ENCODE results near the gene GAPDH. TPM values are rescaled to one million over a fixed set of nuclear protein-coding genes. Genes with fewer than 3 reads are reported as not detected.

GAPDH gene
- polyA plus RNA-seq, 3 donors = 1,949 to 2,148 (median 2,005) TPM

DNA sequence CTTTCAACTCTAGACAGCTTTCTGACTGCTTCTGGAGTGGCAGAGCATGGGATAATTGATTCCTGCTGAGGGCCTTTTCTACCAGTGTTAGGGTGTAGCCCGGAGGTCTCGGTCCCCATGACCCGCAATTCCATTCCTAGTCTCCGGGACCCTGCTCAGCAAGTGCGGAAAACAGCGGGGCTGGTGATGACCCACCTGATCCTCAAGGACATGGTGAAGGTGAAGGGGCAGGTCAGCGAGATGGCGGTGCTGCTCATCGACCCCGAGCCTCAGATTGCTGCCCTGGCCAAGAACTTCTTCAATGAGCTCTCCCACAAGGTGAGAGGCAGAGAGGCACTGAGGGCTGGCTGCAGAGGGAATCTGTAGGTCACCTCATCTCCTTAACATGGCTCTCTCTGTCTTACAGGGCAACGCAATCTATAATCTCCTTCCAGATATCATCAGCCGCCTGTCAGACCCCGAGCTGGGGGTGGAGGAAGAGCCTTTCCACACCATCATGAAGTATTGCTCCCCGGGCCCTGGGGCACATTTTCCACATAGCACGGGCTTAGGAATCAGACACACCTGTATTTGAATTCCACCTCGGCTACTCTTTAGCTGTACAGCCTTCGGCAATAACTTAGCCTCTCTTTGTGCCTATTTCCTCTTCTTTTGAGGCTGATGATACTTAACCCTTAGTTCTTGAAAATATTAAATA, 5.6 kb upstream of the GAPDH start:
- no peak for DNase-seq (ENCODE audit: low read depth in 3 of 3, low spot score in 2 of 3)

DNA sequence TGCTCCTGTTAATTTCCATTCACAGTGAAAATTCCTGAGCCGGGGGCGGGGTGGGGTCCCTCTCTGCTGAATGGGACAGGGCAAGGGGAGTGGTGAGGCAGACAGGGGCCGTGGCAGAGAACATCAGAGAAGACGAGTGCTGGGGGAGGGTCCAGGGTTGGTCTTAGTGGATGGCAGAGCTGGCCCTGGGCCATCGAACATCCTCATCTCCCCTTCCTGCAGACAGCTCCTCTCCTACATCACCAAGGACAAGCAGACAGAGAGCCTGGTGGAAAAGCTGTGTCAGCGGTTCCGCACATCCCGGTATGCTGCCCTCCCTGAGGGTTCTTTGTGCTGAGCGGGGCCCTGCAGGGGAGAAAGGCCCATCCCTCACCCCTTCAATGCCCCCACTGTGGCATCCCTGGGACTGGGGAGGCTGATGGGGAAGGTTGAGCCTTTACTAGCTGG, 5.0 kb upstream of the GAPDH start:
- DNase-seq (ENCODE audit: low read depth in 3 of 3, low spot score in 2 of 3) = no peak

DNA sequence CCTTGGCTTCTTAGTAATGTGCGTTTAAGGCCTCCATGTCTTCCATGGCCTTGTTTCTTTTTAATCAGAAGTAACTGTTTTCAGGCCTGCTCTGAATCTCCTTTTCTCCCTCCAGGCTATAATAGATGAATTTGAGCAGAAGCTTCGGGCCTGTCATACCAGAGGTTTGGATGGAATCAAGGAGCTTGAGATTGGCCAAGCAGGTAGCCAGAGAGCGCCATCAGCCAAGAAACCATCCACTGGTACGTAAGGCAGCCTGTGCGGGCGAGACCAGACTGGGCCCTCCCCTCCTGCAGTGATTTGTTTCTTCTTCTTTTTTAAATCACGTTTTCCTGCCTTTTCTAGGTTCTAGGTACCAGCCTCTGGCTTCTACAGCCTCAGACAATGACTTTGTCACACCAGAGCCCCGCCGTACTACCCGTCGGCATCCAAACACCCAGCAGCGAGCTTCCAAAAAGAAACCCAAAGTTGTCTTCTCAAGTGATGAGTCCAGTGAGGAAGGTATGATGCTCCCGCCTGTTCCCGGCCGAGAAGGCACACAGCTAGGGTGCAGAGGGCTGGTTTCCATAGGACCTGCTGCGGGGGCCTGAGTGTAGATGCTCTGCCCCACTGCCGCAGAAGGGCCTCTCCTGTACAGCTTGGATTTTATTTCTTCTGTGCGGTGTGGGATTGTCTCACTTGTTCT, 3.6 kb upstream of the GAPDH start:
- DNase-seq (ENCODE audit: low read depth in 3 of 3, low spot score in 2 of 3) = no peak

DNA sequence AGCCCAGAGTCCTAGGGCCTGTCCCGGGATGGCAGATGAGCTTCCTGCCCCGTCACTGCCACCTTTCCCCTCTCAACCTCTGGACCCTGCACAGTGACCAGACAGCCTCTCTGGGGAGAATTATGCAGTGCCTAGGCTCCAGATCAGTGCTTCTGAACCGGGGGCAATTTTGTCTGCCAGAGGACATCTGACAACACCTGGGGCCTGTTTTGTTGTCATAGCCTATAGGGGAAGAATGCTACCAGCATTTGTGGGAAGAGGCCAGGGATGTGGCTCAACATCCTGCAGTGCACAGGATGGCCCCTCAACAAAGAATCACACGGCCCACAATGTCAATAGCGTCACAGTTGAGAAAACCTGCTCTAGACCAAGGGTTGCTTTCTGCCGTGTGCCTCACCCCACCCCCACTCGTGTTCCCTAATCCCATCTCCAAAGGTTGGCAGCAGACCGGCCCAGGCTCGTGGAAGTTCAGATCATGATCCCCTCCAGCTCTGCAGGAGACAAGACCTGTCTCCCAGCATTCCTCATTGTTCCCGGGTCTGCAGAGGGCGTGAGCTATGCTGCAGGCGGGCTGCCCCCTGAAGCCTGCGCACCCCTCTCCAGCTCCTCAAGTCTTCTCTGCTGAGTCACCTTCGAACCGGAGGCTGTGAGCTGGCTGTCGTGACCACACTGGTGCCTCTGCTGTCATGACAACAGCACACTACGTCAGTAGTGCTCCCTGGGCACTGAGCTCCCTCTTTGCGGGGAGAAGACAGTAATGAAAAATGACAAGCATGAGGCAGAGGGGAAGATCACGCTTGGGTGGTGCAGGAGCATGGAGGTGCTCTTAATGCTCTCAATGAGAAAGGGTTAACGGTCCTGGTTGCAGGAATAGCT, 2.0 kb upstream of the GAPDH start:
- peak in 1 of 3 donors; percentile 26 for DNase-seq (ENCODE audit: low read depth in 3 of 3, low spot score in 2 of 3)

DNA sequence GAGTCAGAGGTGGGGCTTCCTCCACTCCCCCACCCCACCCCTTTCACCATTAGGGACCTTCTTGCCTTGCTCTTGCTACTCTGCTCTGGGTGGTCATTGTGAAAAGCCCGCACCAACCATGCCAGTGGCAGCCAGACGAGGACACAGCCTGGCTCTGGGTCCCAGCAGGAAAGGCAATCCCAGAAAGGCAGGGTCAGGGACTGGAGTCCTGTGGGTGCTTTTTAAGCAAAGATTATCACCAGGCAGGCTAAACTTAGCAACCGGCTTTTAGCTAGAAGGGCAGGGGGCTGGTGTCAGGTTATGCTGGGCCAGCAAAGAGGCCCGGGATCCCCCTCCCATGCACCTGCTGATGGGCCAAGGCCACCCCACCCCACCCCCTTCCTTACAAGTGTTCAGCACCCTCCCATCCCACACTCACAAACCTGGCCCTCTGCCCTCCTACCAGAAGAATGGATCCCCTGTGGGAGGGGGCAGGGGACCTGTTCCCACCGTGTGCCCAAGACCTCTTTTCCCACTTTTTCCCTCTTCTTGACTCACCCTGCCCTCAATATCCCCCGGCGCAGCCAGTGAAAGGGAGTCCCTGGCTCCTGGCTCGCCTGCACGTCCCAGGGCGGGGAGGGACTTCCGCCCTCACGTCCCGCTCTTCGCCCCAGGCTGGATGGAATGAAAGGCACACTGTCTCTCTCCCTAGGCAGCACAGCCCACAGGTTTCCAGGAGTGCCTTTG, 1.2 kb upstream of the GAPDH start:
- DNase-seq (ENCODE audit: low read depth in 3 of 3, low spot score in 2 of 3) = peak in 1 of 3 donors; percentile 56

DNA sequence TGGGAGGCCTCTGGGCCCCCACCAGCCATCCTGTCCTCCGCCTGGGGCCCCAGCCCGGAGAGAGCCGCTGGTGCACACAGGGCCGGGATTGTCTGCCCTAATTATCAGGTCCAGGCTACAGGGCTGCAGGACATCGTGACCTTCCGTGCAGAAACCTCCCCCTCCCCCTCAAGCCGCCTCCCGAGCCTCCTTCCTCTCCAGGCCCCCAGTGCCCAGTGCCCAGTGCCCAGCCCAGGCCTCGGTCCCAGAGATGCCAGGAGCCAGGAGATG, 729 bp upstream of the GAPDH start:
- DNase-seq (ENCODE audit: low read depth in 3 of 3, low spot score in 2 of 3) = no peak

DNA sequence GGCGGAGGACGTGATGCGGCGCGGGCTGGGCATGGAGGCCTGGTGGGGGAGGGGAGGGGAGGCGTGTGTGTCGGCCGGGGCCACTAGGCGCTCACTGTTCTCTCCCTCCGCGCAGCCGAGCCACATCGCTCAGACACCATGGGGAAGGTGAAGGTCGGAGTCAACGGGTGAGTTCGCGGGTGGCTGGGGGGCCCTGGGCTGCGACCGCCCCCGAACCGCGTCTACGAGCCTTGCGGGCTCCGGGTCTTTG, 303 bp downstream of the GAPDH start:
- peak in 1 of 3 donors; percentile 61 for DNase-seq (ENCODE audit: low read depth in 3 of 3, low spot score in 2 of 3)

DNA sequence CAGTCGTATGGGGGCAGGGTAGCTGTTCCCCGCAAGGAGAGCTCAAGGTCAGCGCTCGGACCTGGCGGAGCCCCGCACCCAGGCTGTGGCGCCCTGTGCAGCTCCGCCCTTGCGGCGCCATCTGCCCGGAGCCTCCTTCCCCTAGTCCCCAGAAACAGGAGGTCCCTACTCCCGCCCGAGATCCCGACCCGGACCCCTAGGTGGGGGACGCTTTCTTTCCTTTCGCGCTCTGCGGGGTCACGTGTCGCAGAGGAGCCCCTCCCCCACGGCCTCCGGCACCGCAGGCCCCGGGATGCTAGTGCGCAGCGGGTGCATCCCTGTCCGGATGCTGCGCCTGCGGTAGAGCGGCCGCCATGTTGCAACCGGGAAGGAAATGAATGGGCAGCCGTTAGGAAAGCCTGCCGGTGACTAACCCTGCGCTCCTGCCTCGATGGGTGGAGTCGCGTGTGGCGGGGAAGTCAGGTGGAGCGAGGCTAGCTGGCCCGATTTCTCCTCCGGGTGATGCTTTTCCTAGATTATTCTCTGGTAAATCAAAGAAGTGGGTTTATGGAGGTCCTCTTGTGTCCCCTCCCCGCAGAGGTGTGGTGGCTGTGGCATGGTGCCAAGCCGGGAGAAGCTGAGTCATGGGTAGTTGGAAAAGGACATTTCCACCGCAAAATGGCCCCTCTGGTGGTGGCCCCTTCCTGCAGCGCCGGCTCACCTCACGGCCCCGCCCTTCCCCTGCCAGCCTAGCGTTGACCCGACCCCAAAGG, 804 bp downstream of the GAPDH start:
- peak in 1 of 3 donors; percentile 16 for DNase-seq (ENCODE audit: low read depth in 3 of 3, low spot score in 2 of 3)

DNA sequence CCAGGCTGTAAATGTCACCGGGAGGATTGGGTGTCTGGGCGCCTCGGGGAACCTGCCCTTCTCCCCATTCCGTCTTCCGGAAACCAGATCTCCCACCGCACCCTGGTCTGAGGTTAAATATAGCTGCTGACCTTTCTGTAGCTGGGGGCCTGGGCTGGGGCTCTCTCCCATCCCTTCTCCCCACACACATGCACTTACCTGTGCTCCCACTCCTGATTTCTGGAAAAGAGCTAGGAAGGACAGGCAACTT, 1.3 kb downstream of the GAPDH start:
- no peak for DNase-seq (ENCODE audit: low read depth in 3 of 3, low spot score in 2 of 3)

DNA sequence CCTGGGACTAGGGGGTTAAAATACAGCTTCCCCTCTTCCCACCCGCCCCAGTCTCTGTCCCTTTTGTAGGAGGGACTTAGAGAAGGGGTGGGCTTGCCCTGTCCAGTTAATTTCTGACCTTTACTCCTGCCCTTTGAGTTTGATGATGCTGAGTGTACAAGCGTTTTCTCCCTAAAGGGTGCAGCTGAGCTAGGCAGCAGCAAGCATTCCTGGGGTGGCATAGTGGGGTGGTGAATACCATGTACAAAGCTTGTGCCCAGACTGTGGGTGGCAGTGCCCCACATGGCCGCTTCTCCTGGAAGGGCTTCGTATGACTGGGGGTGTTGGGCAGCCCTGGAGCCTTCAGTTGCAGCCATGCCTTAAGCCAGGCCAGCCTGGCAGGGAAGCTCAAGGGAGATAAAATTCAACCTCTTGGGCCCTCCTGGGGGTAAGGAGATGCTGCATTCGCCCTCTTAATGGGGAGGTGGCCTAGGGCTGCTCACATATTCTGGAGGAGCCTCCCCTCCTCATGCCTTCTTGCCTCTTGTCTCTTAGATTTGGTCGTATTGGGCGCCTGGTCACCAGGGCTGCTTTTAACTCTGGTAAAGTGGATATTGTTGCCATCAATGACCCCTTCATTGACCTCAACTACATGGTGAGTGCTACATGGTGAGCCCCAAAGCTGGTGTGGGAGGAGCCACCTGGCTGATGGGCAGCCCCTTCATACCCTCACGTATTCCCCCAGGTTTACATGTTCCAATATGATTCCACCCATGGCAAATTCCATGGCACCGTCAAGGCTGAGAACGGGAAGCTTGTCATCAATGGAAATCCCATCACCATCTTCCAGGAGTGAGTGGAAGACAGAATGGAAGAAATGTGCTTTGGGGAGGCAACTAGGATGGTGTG, 1.9 kb downstream of the GAPDH start:
- DNase-seq (ENCODE audit: low read depth in 3 of 3, low spot score in 2 of 3) = no peak

DNA sequence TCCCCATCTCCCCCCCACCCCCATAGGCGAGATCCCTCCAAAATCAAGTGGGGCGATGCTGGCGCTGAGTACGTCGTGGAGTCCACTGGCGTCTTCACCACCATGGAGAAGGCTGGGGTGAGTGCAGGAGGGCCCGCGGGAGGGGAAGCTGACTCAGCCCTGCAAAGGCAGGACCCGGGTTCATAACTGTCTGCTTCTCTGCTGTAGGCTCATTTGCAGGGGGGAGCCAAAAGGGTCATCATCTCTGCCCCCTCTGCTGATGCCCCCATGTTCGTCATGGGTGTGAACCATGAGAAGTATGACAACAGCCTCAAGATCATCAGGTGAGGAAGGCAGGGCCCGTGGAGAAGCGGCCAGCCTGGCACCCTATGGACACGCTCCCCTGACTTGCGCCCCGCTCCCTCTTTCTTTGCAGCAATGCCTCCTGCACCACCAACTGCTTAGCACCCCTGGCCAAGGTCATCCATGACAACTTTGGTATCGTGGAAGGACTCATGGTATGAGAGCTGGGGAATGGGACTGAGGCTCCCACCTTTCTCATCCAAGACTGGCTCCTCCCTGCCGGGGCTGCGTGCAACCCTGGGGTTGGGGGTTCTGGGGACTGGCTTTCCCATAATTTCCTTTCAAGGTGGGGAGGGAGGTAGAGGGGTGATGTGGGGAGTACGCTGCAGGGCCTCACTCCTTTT, 2.7 kb downstream of the GAPDH start:
- no peak for DNase-seq (ENCODE audit: low read depth in 3 of 3, low spot score in 2 of 3)

DNA sequence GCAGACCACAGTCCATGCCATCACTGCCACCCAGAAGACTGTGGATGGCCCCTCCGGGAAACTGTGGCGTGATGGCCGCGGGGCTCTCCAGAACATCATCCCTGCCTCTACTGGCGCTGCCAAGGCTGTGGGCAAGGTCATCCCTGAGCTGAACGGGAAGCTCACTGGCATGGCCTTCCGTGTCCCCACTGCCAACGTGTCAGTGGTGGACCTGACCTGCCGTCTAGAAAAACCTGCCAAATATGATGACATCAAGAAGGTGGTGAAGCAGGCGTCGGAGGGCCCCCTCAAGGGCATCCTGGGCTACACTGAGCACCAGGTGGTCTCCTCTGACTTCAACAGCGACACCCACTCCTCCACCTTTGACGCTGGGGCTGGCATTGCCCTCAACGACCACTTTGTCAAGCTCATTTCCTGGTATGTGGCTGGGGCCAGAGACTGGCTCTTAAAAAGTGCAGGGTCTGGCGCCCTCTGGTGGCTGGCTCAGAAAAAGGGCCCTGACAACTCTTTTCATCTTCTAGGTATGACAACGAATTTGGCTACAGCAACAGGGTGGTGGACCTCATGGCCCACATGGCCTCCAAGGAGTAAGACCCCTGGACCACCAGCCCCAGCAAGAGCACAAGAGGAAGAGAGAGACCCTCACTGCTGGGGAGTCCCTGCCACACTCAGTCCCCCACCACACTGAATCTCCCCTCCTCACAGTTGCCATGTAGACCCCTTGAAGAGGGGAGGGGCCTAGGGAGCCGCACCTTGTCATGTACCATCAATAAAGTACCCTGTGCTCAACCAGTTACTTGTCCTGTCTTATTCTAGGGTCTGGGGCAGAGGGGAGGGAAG, 3.5 kb downstream of the GAPDH start:
- DNase-seq (ENCODE audit: low read depth in 3 of 3, low spot score in 2 of 3) = peak in 1 of 3 donors; percentile 55

DNA sequence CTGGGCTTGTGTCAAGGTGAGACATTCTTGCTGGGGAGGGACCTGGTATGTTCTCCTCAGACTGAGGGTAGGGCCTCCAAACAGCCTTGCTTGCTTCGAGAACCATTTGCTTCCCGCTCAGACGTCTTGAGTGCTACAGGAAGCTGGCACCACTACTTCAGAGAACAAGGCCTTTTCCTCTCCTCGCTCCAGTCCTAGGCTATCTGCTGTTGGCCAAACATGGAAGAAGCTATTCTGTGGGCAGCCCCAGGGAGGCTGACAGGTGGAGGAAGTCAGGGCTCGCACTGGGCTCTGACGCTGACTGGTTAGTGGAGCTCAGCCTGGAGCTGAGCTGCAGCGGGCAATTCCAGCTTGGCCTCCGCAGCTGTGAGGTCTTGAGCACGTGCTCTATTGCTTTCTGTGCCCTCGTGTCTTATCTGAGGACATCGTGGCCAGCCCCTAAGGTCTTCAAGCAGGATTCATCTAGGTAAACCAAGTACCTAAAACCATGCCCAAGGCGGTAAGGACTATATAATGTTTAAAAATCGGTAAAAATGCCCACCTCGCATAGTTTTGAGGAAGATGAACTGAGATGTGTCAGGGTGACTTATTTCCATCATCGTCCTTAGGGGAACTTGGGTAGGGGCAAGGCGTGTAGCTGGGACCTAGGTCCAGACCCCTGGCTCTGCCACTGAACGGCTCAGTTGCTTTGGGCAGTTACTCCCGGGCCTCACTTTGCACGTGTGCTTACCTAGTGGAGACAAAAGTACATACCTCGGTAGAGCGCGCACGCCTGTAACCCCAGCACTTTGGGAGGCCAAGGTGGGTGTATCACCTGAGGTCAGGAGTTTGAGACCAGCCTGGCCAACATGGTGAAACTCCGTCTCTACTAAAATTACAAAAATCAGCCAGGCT, 4.3 kb downstream of the GAPDH start:
- DNase-seq (ENCODE audit: low read depth in 3 of 3, low spot score in 2 of 3) = no peak

DNA sequence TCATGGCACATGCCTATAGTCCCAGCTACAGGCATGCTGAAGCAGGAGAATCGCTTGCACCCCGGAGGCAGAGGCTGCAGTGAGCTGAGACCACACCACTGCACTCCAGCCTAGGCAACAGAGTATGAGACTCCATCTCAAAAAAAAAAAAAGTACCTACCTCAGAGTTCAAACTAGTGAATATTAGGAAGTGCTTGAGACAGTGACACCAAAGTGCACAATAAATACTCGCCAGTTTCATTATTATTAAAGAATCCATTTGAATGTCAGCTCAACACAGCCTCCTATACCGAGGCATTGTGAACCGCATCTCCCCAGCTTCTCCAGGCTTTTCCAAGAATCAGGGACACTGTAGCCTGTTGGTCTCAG, 5.0 kb downstream of the GAPDH start:
- DNase-seq (ENCODE audit: low read depth in 3 of 3, low spot score in 2 of 3) = no peak

DNA sequence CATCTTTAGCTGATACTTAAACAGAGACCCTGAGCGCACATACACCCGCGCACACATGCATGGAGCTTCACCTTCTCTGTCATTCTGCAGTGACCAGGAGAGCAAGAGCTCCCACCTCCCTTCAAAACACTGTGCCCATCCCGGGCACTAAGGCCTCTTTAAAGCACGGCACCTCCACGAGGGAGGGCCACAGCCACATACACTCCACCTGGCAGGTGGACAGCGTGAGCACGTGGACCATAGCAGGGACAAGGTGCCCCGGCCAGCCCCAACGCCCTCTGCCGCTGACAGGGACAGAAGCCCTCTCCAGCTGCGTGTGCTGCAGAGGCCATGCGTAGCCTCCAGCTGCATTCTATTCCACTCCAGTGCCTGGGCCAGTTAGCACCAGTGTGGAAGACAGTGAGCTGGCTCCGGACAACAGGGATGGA, 5.4 kb downstream of the GAPDH start:
- DNase-seq (ENCODE audit: low read depth in 3 of 3, low spot score in 2 of 3) = no peak

DNA sequence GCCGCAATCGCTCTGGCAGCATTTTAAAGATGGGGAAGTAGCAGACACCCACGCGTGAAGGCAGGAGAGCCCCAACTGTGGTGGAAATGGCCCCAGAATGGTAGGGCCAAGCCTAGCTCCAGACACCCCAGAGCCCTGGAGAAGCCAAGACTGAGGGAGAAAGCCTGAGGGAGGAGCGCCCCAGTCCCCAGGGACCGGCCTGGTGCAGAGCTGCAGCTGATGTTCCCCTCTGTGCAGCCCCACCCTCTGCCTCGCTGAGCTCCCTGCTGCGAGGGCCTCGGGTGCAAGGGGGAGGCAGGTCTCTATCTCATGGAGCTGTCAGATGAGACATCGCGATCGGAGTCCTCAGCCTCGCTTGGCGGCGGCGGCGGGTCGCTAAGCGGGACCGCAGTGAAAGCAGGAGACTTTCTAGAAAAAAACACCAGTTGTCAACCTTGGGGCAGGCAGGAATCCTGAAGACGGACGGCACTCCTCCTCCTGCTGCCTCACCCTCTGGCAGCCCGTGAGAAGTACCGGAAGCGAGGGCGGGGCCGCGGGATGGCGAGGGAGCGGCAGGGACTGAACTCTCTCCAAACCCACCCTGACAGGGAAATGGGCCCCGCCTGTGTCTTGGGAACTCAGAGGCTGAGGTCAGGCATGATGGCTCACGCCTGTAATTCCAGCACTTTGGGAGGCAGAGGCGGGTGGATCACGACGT, 6.0 kb downstream of the GAPDH start:
- peak in 1 of 3 donors; percentile 77 for DNase-seq (ENCODE audit: low read depth in 3 of 3, low spot score in 2 of 3)

Data from right renal cortex interstitium (tissue), 3 donors.